ENCODE results near the gene ASMTL. TPM values are rescaled to one million over a fixed set of nuclear protein-coding genes. Genes with fewer than 3 reads are reported as not detected.

The ASMTL gene
- total RNA-seq, 1 donor from 2014 or later = 24.5 TPM

- Mint-ChIP-seq H3K27me3 (no peaks in the 10 kb centered on the region), H3K9me3 (ENCODE audit: low read depth) (no peaks in the 10 kb centered on the region), H3K36me3 (ENCODE audit: insufficient read depth) (peaks cover 7% of the 10 kb centered on the region), H3K4me1 (ENCODE audit: low read depth) (no peaks in the 10 kb centered on the region), H3K4me3 (ENCODE audit: low read depth) (no peak overlapping the region), H3K27ac (no peak overlapping the region)
- no peak for TF ChIP-seq CTCF (IDR thresholded peaks at IDR 0.05; ENCODE audit: unreplicated experiment)
- DNase-seq (ENCODE audit: low spot score, unreplicated experiment) = no peak
Measured at GRCh38 chrX:1354036-1355019, 98.4 kb downstream of the ASMTL start.

Other genes starting within 250 kb of the ASMTL start
- 0.31 TPM in 1 of 2 replicates, not detected in the other for gene CRLF2, start 240.3 kb downstream of the ASMTL start, total RNA-seq
- 0.98 and 1.3 TPM in 2 replicates for gene CSF2RA, start 184.1 kb downstream of the ASMTL start, total RNA-seq
- not detected in 2 replicates for gene IL3RA, start 116.1 kb downstream of the ASMTL start, total RNA-seq
- gene SLC25A6, start 60.8 kb downstream of the ASMTL start, total RNA-seq = 387 and 391 TPM in 2 replicates
- not detected in 2 replicates for gene P2RY8, start 84.3 kb upstream of the ASMTL start, total RNA-seq
- 52.7 and 56.0 TPM in 2 replicates for gene AKAP17A, start 138.7 kb upstream of the ASMTL start, total RNA-seq
- gene ASMT, start 162.2 kb upstream of the ASMTL start, total RNA-seq = 0.36 TPM in 1 of 2 replicates, not detected in the other